NCI-H1048 (cell line): ENCODE results near the gene IFITM1.
"Not testable (repeated sequence)": the region's sequence is repeated elsewhere in the genome, so short reads cannot be mapped to it uniquely, and the experiment has no call there.

Experiments
- DNase-seq: peaks from one replicate; lab custom pipeline; 2025; lab: John Stamatoyannopoulos, UW

Gene IFITM1

GRCh38 chr11:326592-326841 is 12.7 kb downstream of the IFITM1 start:
- no peak for DNase-seq

GRCh38 chr11:326842-327580 is 13.2 kb downstream of the IFITM1 start:
- no peak for DNase-seq

GRCh38 chr11:327581-327923 is 13.7 kb downstream of the IFITM1 start:
- DNase-seq, result no peak

- DNase-seq, result no peak
These were observed 14.2 kb downstream of the IFITM1 start for GRCh38 chr11:328012-328411.

- DNase-seq, result not testable (repeated sequence)
These were observed 14.8 kb downstream of the IFITM1 start for GRCh38 chr11:328516-329100.

- DNase-seq, result no peak
These were observed 16.0 kb downstream of the IFITM1 start for GRCh38 chr11:329886-330253.

GRCh38 chr11:330307-330693 is 16.5 kb downstream of the IFITM1 start:
- no peak for DNase-seq

- DNase-seq, result no peak
These were observed 17.0 kb downstream of the IFITM1 start for GRCh38 chr11:330694-331357.

- DNase-seq, result no peak
These were observed 17.7 kb downstream of the IFITM1 start for GRCh38 chr11:331358-332060.

GRCh38 chr11:332651-333480 is 19.0 kb downstream of the IFITM1 start:
- no peak for DNase-seq

- DNase-seq, result not testable (repeated sequence)
These were observed 19.9 kb downstream of the IFITM1 start for GRCh38 chr11:333616-334263.

GRCh38 chr11:334264-334994 is 20.6 kb downstream of the IFITM1 start:
- no peak for DNase-seq

GRCh38 chr11:335779-336658 is 22.2 kb downstream of the IFITM1 start:
- DNase-seq, result no peak

GRCh38 chr11:336659-337198 is 22.9 kb downstream of the IFITM1 start:
- no peak for DNase-seq

GRCh38 chr11:337711-338110 is 23.9 kb downstream of the IFITM1 start:
- no peak for DNase-seq

GRCh38 chr11:339963-340362 is 26.1 kb downstream of the IFITM1 start:
- no peak for DNase-seq

GRCh38 chr11:340539-341512 is 27.0 kb downstream of the IFITM1 start:
- DNase-seq, result no peak

- no peak for DNase-seq
These were observed 28.5 kb downstream of the IFITM1 start for GRCh38 chr11:342328-342727.
